Fibroblast of villous mesenchyme (primary cell): ENCODE data around the gene ANO1. TPM values are rescaled to one million over a fixed set of nuclear protein-coding genes. Genes with fewer than 3 reads are reported as not detected.

Experiments used
- DNase-seq: peaks from one replicate; pipeline ENCODE4 v3.0.0-alpha.2; 2010; ENCODE audit warnings: low read depth
- H3K4me3 ChIP-seq: 2 replicates; pipeline ENCODE4 v1.5.1; 2011; ENCODE audit warnings: low read depth, mild to moderate bottlenecking, low read length
- total RNA-seq: library from RNA; depleted of rRNA; stranded (reverse); fragments of >200 nt; gene quantifications from 2 replicates; pipeline ENCODE4 v1.2.3, GENCODE V29; 2012
- TF ChIP-seq, protein P1 (sequence below): IDR thresholded peaks from 2 replicates; pipeline ENCODE4 v1.5.1; 2012; ENCODE audit warnings: low read depth, mild to moderate bottlenecking, low read length; ENCODE audit not compliant: insufficient read depth

The ANO1 gene
- total RNA-seq, 1 donor = not detected

- TF ChIP-seq, protein P1, sequence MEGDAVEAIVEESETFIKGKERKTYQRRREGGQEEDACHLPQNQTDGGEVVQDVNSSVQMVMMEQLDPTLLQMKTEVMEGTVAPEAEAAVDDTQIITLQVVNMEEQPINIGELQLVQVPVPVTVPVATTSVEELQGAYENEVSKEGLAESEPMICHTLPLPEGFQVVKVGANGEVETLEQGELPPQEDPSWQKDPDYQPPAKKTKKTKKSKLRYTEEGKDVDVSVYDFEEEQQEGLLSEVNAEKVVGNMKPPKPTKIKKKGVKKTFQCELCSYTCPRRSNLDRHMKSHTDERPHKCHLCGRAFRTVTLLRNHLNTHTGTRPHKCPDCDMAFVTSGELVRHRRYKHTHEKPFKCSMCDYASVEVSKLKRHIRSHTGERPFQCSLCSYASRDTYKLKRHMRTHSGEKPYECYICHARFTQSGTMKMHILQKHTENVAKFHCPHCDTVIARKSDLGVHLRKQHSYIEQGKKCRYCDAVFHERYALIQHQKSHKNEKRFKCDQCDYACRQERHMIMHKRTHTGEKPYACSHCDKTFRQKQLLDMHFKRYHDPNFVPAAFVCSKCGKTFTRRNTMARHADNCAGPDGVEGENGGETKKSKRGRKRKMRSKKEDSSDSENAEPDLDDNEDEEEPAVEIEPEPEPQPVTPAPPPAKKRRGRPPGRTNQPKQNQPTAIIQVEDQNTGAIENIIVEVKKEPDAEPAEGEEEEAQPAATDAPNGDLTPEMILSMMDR = no peak
- H3K4me3 ChIP-seq = no peak overlapping the region
- DNase-seq = no peak
Measured at GRCh38 chr11:70040452-70040851, 37.7 kb upstream of the ANO1 start.

DNA sequence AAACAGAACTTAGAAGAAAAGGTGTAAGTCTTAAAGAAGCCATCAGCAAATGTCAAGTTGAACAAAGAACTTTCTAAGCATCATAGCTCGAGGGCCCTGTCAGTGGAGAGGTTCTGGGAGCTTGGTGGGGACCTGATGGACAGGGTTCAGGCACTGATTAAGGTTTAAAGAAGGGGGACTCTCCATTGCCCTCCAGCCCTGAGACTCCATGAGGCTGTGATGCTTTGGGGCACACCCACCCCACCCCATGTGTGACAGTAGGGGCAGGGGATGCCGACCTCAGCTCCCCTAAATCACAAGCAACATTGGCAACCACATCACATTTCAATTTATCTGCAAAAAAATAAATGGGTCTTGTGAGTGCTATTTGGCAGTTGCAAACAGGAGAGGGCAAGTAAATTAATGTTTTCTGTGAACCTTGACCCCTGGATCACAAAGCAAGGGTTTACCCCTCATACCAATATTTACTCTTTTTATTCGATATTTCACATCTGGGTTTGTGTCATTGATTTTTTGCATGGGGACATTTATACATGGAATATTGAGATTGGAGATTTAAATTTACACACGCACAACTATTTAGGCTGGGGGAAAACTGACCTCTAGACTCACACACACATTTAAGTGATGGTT lies 37.1 kb upstream of the ANO1 start:
- TF ChIP-seq, protein P1 = no peak
- H3K4me3 ChIP-seq = no peak overlapping the region
- no peak for DNase-seq

DNA sequence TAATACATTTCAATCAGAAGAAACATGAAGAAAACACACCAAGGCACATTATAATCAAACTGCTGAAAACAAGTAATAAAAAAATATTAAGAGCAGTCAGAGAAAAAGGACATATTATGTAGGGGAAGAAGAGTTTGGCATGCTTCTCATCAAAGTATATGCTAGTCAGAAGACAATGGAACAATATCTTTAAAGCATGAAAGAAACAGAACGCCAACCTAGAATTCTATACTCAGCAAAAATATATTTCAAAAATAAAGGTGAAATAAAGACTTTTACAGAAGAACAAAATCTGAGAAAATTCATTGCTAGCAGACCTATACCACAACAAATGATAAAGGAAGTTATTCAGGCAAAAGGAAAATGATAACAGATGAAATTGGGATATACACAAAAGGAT lies 34.6 kb upstream of the ANO1 start:
- no peak for DNase-seq
- no peak overlapping the region for H3K4me3 ChIP-seq
- TF ChIP-seq, protein P1 = no peak

DNA sequence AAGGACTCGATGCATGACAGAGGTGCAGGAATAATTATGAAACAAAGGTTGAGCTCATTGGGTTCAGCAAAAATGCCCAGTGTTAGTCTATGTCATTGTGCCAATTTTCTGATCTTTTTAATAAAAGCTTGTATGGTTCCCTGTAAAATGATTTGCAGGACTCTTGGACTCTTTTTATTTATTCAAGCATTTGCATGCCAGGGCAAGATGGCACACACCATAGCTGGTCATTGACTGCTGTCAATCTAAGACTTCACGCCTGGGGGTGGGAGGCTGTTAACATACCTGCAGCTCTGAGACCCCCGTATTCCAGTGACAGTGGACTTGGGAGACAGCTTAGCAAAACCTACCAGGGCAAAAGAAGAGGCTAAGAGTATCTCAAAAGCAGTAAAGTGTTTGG lies 32.0 kb upstream of the ANO1 start:
- no peak for DNase-seq

GRCh38 chr11:70048279-70049024 lies 29.7 kb upstream of the ANO1 start:
- no peak for DNase-seq
- TF ChIP-seq, protein P1 = peak; percentile 40
- H3K4me3 ChIP-seq = no peak overlapping the region

More for the DNA sequence above, 32.0 kb upstream of the ANO1 start:
- TF ChIP-seq, protein P1 = no peak
- H3K4me3 ChIP-seq = no peak overlapping the region

DNA sequence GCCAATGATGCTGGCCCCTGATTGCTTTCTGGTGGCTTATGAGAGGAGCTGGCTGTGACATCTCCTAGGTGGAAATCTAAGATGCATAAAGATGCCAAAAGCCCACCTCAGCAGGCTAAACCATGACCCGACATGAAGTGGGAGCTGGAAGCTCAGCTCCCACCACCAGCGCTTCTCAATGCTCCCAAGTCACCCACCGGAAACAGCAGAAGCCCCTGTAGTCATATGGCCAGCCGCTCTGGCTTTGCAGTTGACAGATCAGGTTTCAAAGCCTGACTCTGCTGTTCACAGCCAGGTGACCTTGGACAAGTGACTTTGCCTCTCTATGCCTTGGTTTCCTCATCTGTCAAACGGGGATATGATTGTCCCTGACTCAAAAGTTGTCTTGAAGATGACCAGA lies 29.1 kb upstream of the ANO1 start:
- TF ChIP-seq, protein P1 = no peak
- H3K4me3 ChIP-seq = no peak overlapping the region
- no peak for DNase-seq
